HL-60 (cell line): ENCODE results near the gene METTL23.

ENCODE experiments used
- DNase-seq, 2 experiments: peaks; one replicate each; pipeline ENCODE4 v3.0.0-alpha.2; 2010 to 2020; ENCODE audit warnings: low read depth in 1 of 2, low spot score in 1 of 2
- H3K27ac ChIP-seq: fragments of 250-450 bp; sonication (Bioruptor Pico); replicated peaks from 2 replicates; pipeline ENCODE4 v1.5.1; 2020; ENCODE audit warnings: mild to moderate bottlenecking, moderate library complexity
- H3K27me3 ChIP-seq: fragments of 250-450 bp; sonication (Bioruptor Pico); 2 replicates; pipeline ENCODE4 v1.5.1; 2021; ENCODE audit warnings: mild to moderate bottlenecking, moderate library complexity; ENCODE audit not compliant: insufficient read depth, poor library complexity, severe bottlenecking
- H3K4me3 ChIP-seq: replicated peaks from 2 replicates; pipeline ENCODE4 v1.5.1; 2011; ENCODE audit warnings: mild to moderate bottlenecking, control low read depth, low read length; ENCODE audit not compliant: insufficient read depth
- CTCF ChIP-seq: IDR thresholded peaks from one replicate; pipeline ENCODE4 v1.5.1; 2011; ENCODE audit warnings: low read length, control low read depth, inconsistent platforms; ENCODE audit not compliant: insufficient read depth
- GABPA ChIP-seq: IDR thresholded peaks from 2 replicates; pipeline ENCODE4 v1.6.1; 2012; ENCODE audit warnings: low read depth
- POLR2AphosphoS5 ChIP-seq: IDR thresholded peaks from 2 replicates; pipeline ENCODE4 v1.6.1; 2012; ENCODE audit warnings: low read depth
- REST ChIP-seq: IDR thresholded peaks from 2 replicates; pipeline ENCODE4 v1.6.1; 2012; ENCODE audit warnings: low read depth; ENCODE audit not compliant: insufficient replicate concordance
- SPI1 ChIP-seq: IDR thresholded peaks from 2 replicates; pipeline ENCODE4 v1.6.1; 2012; ENCODE audit warnings: low read depth, mild to moderate bottlenecking, borderline replicate concordance

The METTL23 gene

GRCh38 chr17:76704805-76705204 is 21.8 kb upstream of the METTL23 start:
- Histone ChIP-seq H3K4me3 (no peak overlapping the region), H3K27me3 (no peaks in the 10 kb centered on the region), H3K27ac (no peak overlapping the region)
- DNase-seq: no peak
- TF ChIP-seq GABPA (no peak), REST (no peak), SPI1 (no peak), POLR2AphosphoS5 (no peak), CTCF (no peak)

- Histone ChIP-seq H3K4me3 (no peak overlapping the region), H3K27me3 (no peaks in the 10 kb centered on the region), H3K27ac (no peak overlapping the region)
- TF ChIP-seq CTCF (no peak), GABPA (no peak), SPI1 (no peak), POLR2AphosphoS5 (no peak), REST (no peak)
- DNase-seq: no peak
Observed at GRCh38 chr17:76706817-76707216, 19.8 kb upstream of the METTL23 start.

GRCh38 chr17:76707985-76708807 is 18.4 kb upstream of the METTL23 start:
- no peak overlapping the region for H3K27ac ChIP-seq

More at GRCh38 chr17:76707985-76708807, 18.4 kb upstream of the METTL23 start:
- TF ChIP-seq POLR2AphosphoS5: no peak
- no peak for TF ChIP-seq GABPA
- TF ChIP-seq REST: no peak
- TF ChIP-seq SPI1: no peak
- TF ChIP-seq CTCF: no peak
- Histone ChIP-seq H3K27me3 (no peaks in the 10 kb centered on the region), H3K4me3 (no peak overlapping the region)
- DNase-seq: no peak
